Upper lobe of right lung (tissue), 1 donor: ENCODE results near the gene SALL1. TPM values are rescaled to one million over a fixed set of nuclear protein-coding genes. Genes with fewer than 3 reads are reported as not detected.

Experiments used
- ATAC-seq: fragments of 200-7000 bp; cut with Tn5 transposase; one replicate; pipeline ENCODE4 v1.9.1; 2020; ENCODE audit warnings: mild to moderate bottlenecking, moderate library complexity
- DNase-seq: peaks from one replicate; pipeline ENCODE4 v3.0.0-alpha.2; 2020
- H3K27ac ChIP-seq: fragments of 200-600 bp; one replicate; pipeline ENCODE4 v1.8.0; 2022
- H3K27me3 ChIP-seq: fragments of 200-600 bp; one replicate; pipeline ENCODE4 v1.8.0; 2022; ENCODE audit warnings: mild to moderate bottlenecking
- H3K36me3 ChIP-seq: fragments of 200-600 bp; one replicate; pipeline ENCODE4 v1.8.0; 2022
- H3K4me1 ChIP-seq: fragments of 200-600 bp; one replicate; pipeline ENCODE4 v1.8.0; 2022
- H3K4me3 ChIP-seq: fragments of 200-600 bp; one replicate; pipeline ENCODE4 v1.8.0; 2022; ENCODE audit warnings: mild to moderate bottlenecking
- H3K9me3 ChIP-seq: fragments of 200-600 bp; one replicate; pipeline ENCODE4 v1.8.0; 2022
- intact Hi-C: fragments of 100-400 bp; cut with DNase I; formaldehyde crosslinking; loops from one replicate; pipeline ENCODE4 v1.11.0; 2022
- total RNA-seq: library from RNA; stranded (reverse); fragmentation: NEBNext Ultra II Directional; extraction: Animal tissue kit (Norgen Biotek cat#: 25700); gene quantifications from one replicate; pipeline ENCODE4 v1.2.1, GENCODE V29; 2021
- TF ChIP-seq, protein P1 (sequence below): fragments of 200-600 bp; IDR thresholded peaks from one replicate; pipeline ENCODE4 v1.8.0; 2022; ENCODE audit warnings: antibody characterized with exemption
- donor health status: DM: no; HTN: yes; CAD: no; lungs with severe emphysema.

SALL1 gene
- total RNA-seq, 1 donor from 2014 or later: not detected

DNA sequence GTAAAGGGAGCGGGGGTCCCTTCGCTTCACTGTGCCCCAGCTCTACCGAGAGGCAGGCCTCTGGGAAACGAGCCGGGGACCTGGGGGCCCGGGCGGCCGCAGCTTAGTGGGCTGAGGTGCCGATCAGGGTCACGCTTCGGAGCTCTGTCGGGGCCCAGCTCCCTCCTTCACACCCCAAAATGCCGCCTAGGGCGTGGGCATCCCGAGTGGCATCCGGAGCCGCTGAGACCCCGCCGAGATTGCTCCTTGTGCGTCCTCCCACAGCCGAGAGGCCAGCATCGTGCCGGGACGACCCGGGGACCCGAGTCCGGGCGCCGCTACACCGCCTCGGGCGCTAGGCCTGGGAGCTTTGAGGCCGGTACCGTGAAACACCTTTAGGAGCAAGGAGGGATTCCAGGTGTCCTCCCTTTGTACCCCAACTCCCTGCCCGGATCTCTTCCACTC, 1.3 kb downstream of the SALL1 start:
- no peak for ATAC-seq
- TF ChIP-seq, protein P1, sequence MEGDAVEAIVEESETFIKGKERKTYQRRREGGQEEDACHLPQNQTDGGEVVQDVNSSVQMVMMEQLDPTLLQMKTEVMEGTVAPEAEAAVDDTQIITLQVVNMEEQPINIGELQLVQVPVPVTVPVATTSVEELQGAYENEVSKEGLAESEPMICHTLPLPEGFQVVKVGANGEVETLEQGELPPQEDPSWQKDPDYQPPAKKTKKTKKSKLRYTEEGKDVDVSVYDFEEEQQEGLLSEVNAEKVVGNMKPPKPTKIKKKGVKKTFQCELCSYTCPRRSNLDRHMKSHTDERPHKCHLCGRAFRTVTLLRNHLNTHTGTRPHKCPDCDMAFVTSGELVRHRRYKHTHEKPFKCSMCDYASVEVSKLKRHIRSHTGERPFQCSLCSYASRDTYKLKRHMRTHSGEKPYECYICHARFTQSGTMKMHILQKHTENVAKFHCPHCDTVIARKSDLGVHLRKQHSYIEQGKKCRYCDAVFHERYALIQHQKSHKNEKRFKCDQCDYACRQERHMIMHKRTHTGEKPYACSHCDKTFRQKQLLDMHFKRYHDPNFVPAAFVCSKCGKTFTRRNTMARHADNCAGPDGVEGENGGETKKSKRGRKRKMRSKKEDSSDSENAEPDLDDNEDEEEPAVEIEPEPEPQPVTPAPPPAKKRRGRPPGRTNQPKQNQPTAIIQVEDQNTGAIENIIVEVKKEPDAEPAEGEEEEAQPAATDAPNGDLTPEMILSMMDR: no peak
- Histone ChIP-seq H3K4me3 (no peak overlapping the region), H3K27me3 (peaks cover 91% of the 10 kb centered on the region), H3K9me3 (no peaks in the 10 kb centered on the region), H3K4me1 (peaks cover 13% of the 10 kb centered on the region), H3K27ac (no peak overlapping the region), H3K36me3 (no peaks in the 10 kb centered on the region)
- DNase-seq: no peak
- intact Hi-C loops: no loop called here

DNA sequence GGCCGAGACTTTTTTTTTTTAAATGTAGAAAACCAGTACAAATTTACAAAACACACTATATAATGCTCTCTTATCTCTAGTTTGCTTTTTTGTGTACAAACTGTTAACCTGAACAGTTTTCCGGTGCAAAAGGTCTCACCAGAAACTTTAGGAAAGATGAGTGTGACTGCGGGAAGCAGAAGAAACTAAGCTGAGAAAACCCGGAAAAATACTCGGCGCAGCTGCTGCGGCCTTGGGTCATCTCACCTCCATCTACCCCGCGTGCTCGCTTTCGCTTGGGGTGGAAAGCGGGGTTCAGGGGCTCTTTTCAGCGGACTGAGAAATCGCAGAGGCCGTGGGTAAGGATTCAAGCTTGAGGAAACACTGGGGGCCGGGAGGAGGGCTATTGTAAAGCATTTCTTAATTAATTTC, 1.8 kb downstream of the SALL1 start:
- ATAC-seq (no peak), DNase-seq (no peak)
- intact Hi-C loops: no loop called here
- Histone ChIP-seq H3K36me3 (no peaks in the 10 kb centered on the region), H3K4me3 (no peak overlapping the region), H3K4me1 (peaks cover 13% of the 10 kb centered on the region), H3K27ac (no peak overlapping the region), H3K9me3 (no peaks in the 10 kb centered on the region), H3K27me3 (peaks cover 91% of the 10 kb centered on the region)
- TF ChIP-seq, protein P1: no peak

DNA sequence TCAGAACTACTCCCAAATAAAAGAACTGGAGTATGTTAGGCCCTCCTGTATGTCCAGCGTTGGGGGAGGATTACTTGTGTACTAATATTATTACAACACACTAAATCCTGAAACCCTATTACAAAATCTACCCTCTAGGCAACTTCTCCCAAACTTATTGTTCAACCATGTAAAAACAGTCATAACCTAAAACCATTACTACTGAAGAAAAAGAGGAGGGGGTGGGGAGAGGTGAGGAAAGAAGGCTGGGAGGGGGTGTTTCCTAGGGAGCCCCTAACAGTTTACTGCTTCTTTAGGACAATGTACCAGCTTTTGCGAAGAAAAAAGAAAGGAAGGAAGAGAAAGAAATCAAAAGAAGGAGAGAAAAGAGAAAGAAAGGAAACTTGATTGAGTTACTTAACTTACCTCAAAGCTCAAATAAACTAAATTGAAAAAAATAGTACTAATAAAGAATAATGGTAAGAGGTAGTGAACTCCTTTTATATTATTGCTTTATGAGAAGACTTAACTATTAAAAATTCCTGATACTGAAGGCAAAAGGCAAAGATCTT, 2.3 kb downstream of the SALL1 start:
- H3K27me3 ChIP-seq: peaks cover 91% of the 10 kb centered on the region
- H3K4me3 ChIP-seq: no peak overlapping the region
- no peak for ATAC-seq
- TF ChIP-seq, protein P1: no peak
- no peak overlapping the region for H3K27ac ChIP-seq
- DNase-seq: no peak
- no peaks in the 10 kb centered on the region for H3K9me3 ChIP-seq
- intact Hi-C loops: no loop called here
- no peaks in the 10 kb centered on the region for H3K36me3 ChIP-seq
- H3K4me1 ChIP-seq: peaks cover 13% of the 10 kb centered on the region

DNA sequence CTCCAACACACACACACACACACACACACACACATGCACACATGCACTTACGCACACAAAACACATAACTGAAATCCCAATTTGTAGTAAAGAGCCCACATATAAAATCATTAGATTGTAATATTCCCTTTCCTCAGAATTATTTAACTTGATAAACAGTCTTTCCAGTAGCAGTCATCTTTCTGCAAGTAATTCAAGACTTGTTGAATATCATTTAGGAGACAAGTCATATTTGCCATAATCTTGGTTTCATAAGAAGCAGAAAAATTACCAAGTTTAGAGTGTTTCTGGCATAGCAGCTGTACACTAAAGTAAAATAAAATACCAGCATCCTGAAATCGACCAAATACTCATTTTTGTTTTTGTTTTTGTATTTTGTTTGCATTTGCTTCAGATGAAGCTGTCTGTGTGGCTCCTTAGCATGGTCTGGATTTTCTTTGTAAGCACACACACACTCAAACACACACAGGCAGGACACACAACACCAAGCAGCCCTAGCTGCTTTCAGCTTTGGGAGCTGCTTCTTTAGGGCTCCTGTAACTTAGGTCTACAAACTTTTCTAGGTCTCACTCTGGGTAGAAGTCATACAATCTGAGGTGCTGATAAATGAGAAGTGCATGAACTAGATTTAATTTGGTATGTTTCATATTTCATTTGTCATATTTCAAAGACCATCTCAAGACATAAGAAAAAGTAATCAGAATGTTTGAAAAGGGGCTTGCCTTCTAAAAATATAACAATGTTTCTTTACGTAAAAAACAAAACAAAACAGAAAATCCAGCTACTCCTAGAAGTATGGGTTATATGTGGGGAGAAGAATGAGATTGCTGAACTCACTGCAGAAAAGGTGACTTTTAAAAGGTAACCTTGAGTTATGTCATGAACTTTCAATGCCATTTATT, 3.0 kb downstream of the SALL1 start:
- peaks cover 85% of the 10 kb centered on the region for H3K27me3 ChIP-seq
- no peak overlapping the region for H3K27ac ChIP-seq
- H3K36me3 ChIP-seq: no peaks in the 10 kb centered on the region
- intact Hi-C loops: no loop called here
- no peaks in the 10 kb centered on the region for H3K9me3 ChIP-seq
- peaks cover 13% of the 10 kb centered on the region for H3K4me1 ChIP-seq
- no peak for DNase-seq
- no peak for ATAC-seq
- TF ChIP-seq, protein P1: no peak
- no peak overlapping the region for H3K4me3 ChIP-seq

DNA sequence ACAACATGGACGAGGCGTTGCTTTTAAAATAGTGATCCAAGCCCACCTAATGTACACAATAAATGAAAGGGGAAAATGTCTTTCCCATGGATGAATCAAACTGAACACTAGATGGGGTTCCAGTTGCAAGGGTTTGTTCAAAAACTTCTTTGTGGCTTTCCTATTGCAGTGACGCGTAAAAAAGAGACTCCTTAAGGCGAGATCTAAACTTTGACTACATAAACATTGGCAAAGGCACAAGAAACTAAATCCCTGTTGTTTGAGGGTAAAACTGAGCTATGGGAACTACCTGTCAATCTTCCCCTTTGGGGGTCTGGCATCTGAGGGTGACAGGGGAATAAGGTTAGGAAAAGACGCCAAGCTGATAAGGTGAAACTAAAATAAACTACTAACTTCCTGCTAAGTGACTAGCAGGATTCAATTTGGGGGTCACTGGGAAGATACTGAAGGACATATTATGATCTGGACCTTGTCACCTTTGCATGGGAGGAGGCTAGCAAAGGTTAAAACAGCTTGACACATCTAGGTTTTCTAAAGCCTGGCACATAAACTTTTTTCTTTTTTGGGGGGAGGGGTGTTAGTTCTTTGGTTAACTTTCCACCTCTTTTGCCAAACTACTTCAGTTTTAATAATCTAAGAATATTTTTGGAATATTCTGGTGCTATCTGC, 4.7 kb downstream of the SALL1 start:
- H3K27ac ChIP-seq: no peak overlapping the region
- intact Hi-C loops: no loop called here
- no peak for DNase-seq
- no peaks in the 10 kb centered on the region for H3K36me3 ChIP-seq
- no peaks in the 10 kb centered on the region for H3K9me3 ChIP-seq
- TF ChIP-seq, protein P1: no peak
- peaks cover 68% of the 10 kb centered on the region for H3K27me3 ChIP-seq
- peaks cover 6% of the 10 kb centered on the region for H3K4me1 ChIP-seq
- no peak overlapping the region for H3K4me3 ChIP-seq
- ATAC-seq: no peak
